Breast epithelium (tissue), 4 donors: ENCODE measurements around the gene SMIM24. TPM values are rescaled to one million over a fixed set of nuclear protein-coding genes. Genes with fewer than 3 reads are reported as not detected.

Experiments
- DNase-seq, 2 donors: peaks; one replicate each; pipeline ENCODE4 v3.0.0-alpha.2; 2019; ENCODE audit warnings: low spot score in 2 of 2
- H3K27ac ChIP-seq, 2 donors: fragments of 200-600 bp; sonication (generic) in 1 of 2; one replicate each; pipeline ENCODE4 v1.5.1; 2016 to 2019; ENCODE audit warnings: mild to moderate bottlenecking in 1 of 2
- H3K27me3 ChIP-seq, 2 donors: fragments of 200-600 bp; sonication (generic) in 1 of 2; one replicate each; pipeline versions ENCODE4 v1.5.1 to v1.6.0; 2017 to 2019; ENCODE audit warnings: control low read depth in 1 of 2, mild to moderate bottlenecking in 1 of 2
- H3K36me3 ChIP-seq: fragments of 200-600 bp; one replicate; pipeline ENCODE4 v1.5.1; 2019
- H3K4me1 ChIP-seq, 2 donors: fragments of 200-600 bp; sonication (generic); one replicate each; pipeline ENCODE4 v1.5.1; 2016 to 2019; ENCODE audit warnings: control low read depth in 1 of 2
- H3K4me3 ChIP-seq, 3 donors: fragments of 200-600 bp; sonication (generic); 1 replicate in 2 of 3; 2 replicates in 1 of 3; pipeline ENCODE4 v1.5.1; 2016 to 2019; ENCODE audit warnings: mild to moderate bottlenecking in 3 of 3, moderate library complexity in 2 of 3
- H3K9me3 ChIP-seq, 2 donors: fragments of 200-600 bp; sonication (generic) in 1 of 2; one replicate each; pipeline ENCODE4 v1.5.1; 2016 to 2019; ENCODE audit warnings: control low read depth in 1 of 2
- CTCF ChIP-seq, 3 donors: fragments of 450-650 bp; IDR thresholded peaks; one replicate each; pipeline ENCODE4 v1.5.1; 2016 to 2017; ENCODE audit warnings: antibody characterized with exemption in 3 of 3, mild to moderate bottlenecking in 3 of 3, moderate library complexity in 3 of 3
- POLR2A ChIP-seq: fragments of 450-650 bp; IDR thresholded peaks from one replicate; pipeline ENCODE4 v1.6.1; 2016; ENCODE audit warnings: antibody characterized with exemption, mild to moderate bottlenecking, moderate library complexity
- POLR2AphosphoS5 ChIP-seq, 3 donors: sonication (generic); formaldehyde crosslinking; IDR thresholded peaks; one replicate each; pipeline ENCODE4 v1.6.1; 2017; ENCODE audit warnings: antibody characterized with exemption in 3 of 3
- intact Hi-C: fragments of 100-400 bp; cut with DNase I; formaldehyde crosslinking; loops from one replicate; pipeline ENCODE4 v1.15.1; 2023; ENCODE audit warnings: low total_unique reads
- total RNA-seq, 3 donors: library from RNA; depleted of rRNA; stranded (reverse); fragments of >200 nt; gene quantifications; one replicate each; pipeline ENCODE4 v1.1.0, GENCODE V29; 2016

Gene SMIM24
- total RNA-seq, 3 donors from 2014 or later: 2.0 to 6.7 TPM; not detected in 1

DNA sequence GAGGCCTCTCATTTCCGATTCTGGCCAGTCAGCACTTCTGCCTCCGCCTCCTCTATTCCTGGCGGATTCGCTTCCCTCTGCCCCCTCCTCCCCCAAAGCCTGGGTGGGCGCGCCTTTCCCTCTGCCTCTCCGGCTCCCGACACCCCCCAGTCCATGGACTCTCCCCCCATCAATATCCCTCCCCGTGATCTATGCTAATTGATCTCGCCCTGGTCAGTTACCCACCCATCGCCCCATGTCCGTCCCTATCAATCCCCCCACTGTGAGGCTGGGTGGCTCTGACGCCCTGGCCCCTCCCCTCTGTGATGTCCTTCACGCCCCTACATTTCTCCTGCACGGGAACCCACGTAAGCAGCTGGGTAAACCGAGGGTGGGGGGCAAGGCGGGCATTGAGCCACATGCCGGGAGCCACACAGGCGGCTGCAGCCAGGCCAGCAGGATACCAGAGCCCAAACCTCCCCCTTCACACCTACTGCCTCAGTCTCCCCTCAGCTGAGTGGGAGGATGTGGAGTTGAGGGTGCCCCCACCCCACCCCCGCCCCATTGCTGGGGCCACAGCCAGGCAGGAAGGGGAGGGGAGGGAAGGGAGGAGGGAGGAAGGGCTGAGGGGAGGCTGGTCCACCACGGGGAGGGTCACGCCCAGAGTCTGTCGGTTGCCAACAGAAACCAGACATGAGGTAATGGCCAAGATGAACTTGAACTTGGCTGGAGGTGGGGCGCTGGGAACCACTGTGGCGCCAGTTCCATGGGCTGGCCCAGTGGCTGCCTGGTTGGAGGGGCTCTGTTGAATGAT, 21.0 kb downstream of the SMIM24 start:
- Histone ChIP-seq H3K4me3 (peak overlapping the region in 1 of 3 donors; percentile 43), H3K27ac (peak overlapping the region; percentile 77 to 89), H3K4me1 (peaks cover 0 to 4% of the 10 kb centered on the region in 2 donors), H3K36me3 (no peaks in the 10 kb centered on the region), H3K27me3 (no peaks in the 10 kb centered on the region), H3K9me3 (no peaks in the 10 kb centered on the region)
- no peak for TF ChIP-seq POLR2A
- peak in 2 of 3 donors; percentile 56 to 62 for TF ChIP-seq POLR2AphosphoS5 (IDR thresholded peaks at IDR 0.05)
- TF ChIP-seq CTCF (IDR thresholded peaks at IDR 0.05): no peak
- intact Hi-C loops: no loop called here
- peak; percentile 71 to 82 for DNase-seq

DNA sequence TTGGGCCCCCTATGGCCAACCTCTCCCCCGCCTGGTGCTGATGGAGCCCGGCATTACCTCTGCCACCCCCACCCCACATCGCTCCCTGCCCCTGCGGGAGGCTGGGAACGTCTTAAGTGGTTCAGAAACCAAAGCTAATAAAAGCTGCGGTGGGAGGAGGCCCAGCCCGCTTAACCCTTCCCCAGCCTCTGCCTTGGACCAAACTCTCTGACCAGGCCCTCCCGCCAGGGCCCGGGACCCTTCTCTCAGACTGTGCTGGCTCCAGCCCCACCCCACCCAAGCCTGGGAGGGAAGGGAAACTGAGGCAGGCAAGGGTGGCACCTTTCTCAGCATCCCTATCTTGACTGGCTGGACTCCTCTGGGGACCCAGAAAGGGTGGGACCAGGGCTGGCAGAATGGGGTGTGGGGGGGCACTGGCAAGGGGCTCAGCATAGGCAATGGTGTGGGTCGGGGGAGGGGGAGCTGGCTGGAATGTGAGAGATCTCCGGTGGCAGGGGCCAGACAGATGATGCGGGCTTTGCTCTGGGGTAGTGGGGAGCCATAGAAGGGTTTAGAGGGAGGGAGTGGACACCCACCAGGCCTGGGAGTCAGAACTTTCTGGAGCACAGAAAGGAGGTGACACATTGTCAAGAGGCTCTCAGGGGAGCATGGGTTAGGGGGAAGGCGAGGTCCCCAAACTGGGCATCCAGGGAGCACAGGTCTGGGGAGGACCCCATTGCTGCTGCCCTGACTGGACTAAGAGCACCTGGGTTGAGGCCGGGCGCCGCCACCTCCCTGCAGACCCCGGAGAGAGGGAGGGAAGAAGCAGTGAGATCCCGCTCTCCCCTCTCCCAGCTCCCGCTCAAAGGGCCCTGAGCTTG, 21.9 kb downstream of the SMIM24 start:
- Histone ChIP-seq H3K4me3 (peak overlapping the region in 1 of 3 donors; percentile 43), H3K27ac (peak overlapping the region; percentile 77 to 89), H3K4me1 (peaks cover 0 to 4% of the 10 kb centered on the region in 2 donors), H3K36me3 (no peaks in the 10 kb centered on the region), H3K9me3 (no peaks in the 10 kb centered on the region), H3K27me3 (no peaks in the 10 kb centered on the region)
- intact Hi-C loops: no loop called here
- no peak for DNase-seq
- TF ChIP-seq CTCF (IDR thresholded peaks at IDR 0.05) (no peak), POLR2AphosphoS5 (IDR thresholded peaks at IDR 0.05) (no peak), POLR2A (no peak)

GRCh38 chr19:3457528-3458228, 22.6 kb downstream of the SMIM24 start:
- TF ChIP-seq CTCF (IDR thresholded peaks at IDR 0.05) (no peak), POLR2A (no peak), POLR2AphosphoS5 (IDR thresholded peaks at IDR 0.05) (no peak)
- peaks cover 4% of the 10 kb centered on the region for H3K36me3 ChIP-seq
- intact Hi-C loops: no loop called here
- no peaks in the 10 kb centered on the region for H3K9me3 ChIP-seq
- H3K27ac ChIP-seq: peak overlapping the region; percentile 77 to 89
- peaks cover 0 to 4% of the 10 kb centered on the region in 2 donors for H3K4me1 ChIP-seq
- DNase-seq: no peak
- peak overlapping the region in 1 of 3 donors; percentile 22 for H3K4me3 ChIP-seq
- no peaks in the 10 kb centered on the region for H3K27me3 ChIP-seq

DNA sequence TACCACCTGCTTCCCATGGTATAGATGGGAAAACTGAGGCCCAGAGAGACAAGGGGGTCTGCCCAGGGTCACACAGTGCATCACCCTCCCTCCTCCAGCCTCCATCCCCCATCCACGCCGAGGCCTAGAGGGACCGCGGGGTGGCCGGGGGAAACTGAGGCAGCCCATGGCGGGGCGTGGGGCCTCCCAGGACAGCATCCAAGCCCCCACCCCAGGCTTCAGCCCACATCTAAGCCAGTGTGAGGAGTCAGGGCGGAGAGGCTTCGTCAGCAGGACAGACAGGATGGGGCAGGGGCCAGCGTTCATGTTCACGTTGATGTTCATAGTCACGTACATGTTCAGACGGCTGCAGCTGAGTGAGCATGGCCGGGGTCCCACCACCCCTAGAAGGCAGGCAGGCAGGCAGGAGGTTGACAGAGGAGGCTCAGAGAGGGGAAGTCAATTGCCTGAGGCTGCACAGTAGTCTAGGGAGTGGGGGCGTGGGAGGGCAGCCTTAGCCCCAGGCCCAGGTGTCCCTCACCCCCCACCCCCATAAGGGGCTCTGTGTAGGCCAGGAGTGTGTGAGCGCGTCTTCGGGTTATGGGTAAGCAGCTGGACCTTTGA, 23.3 kb downstream of the SMIM24 start:
- no peak for TF ChIP-seq CTCF (IDR thresholded peaks at IDR 0.05)
- Histone ChIP-seq H3K4me1 (peaks cover 0 to 4% of the 10 kb centered on the region in 2 donors), H3K4me3 (no peak overlapping the region), H3K27ac (peak overlapping the region; percentile 77 to 89), H3K36me3 (peaks cover 9% of the 10 kb centered on the region), H3K9me3 (no peaks in the 10 kb centered on the region), H3K27me3 (no peaks in the 10 kb centered on the region)
- intact Hi-C loops: no loop called here
- DNase-seq: no peak
